Stimulated activated CD4-positive, alpha-beta T cell treated with anti-CD3 and anti-CD28 coated beads, TNF-alpha, amount 100 ng/mL, for 48 hours (primary cell): Measurements from ENCODE around the gene HHIPL1.

ENCODE experiments used
- DNase-seq, 3 donors: peaks; one replicate each; pipeline ENCODE4 v3.0.0-alpha.2; 2020; ENCODE audit warnings: low read depth in 3 of 3

The HHIPL1 gene

GRCh38 chr14:99611646-99612045 lies 33.3 kb upstream of the HHIPL1 start:
- no peak for DNase-seq

DNA sequence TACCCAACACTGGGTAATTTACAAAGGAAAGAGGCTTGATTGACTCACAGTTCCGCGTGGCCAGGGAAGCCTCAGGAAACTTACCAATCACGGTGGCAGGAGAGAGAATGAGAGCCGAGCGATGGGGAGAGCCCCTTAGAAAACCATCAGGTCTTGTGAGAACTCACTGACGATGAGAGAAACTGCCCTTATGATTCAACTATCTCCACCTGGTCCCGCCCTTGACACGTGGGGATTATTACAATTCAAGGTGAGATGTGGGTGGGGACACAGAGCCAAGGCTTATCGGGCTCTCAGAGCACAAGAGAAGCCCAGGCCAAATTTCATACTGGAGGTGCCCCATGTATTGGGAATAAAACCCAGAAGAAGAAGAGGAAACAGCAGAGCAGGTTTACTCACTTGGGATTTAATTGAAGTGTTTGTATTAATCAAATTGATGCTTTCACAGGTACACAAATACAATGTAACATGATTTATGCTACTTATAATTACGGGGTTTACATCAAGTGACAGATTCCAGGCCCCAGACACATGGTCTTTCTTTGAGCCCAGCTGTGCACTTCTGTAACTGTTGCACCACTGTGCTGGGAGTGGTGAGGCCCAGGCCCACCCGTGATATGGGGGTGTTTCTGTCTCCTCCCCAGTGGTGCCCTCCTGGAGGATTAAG lies 32.7 kb upstream of the HHIPL1 start:
- no peak for DNase-seq

DNA sequence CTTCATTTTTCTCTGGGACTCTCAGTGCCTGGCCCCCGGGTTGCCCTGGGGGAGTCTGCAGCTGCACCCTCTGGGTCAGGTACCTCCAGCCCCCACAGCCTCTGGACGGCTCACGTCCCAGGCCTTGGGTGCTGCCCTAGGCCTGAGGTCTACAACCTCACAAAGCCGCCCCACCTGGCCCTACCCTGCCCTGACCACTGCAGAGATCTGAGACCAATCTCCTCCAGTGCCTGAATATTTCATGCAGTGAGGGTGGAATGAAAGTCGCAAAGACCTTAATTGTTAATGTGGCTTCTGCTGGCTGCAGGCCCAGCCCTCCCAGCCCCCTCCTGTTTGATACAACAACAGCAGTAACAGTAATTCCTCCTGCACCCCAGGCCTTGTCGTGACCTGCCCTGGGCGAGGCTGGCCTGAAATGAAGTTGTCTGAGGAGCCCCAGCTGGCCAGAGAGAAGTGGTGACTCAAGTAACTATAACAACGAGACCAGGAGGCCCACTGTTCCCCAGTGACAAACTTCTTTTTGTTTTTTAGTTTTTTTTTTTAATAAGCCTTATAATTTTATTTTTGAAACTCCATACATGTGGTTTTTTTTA lies 32.1 kb upstream of the HHIPL1 start:
- no peak for DNase-seq

DNA sequence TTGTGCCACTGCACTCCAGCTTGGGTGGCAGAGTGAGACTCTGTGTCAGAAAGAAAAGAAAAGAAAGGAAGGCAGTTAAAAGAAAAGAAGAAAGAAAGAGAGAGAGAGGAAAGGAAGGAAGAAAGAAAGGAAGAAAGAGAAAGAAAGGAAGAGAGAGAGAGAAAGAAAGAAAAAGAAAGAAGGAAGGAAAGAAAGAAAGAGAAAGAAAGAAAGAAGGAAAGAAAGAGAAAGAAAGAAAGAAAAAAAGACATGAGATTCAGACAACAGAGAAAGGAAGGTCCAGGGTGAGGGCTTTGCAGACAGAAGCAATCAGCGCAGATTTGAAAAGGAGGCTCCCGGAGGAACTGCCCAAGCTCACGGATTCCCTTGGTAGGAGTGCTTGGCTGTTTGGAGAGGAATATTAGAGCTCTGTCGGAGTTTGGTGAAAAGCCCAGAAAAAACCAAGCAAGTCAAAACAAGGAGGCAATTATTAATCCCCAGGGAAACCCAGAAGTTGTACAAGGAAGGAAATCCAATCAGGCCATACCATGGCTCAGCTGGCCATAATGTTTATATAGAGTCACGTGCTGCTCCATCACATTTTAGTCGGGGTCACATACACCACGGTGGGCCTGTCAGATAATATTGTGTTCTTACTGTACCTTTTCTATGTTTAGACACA lies 29.3 kb upstream of the HHIPL1 start:
- DNase-seq = no peak

DNA sequence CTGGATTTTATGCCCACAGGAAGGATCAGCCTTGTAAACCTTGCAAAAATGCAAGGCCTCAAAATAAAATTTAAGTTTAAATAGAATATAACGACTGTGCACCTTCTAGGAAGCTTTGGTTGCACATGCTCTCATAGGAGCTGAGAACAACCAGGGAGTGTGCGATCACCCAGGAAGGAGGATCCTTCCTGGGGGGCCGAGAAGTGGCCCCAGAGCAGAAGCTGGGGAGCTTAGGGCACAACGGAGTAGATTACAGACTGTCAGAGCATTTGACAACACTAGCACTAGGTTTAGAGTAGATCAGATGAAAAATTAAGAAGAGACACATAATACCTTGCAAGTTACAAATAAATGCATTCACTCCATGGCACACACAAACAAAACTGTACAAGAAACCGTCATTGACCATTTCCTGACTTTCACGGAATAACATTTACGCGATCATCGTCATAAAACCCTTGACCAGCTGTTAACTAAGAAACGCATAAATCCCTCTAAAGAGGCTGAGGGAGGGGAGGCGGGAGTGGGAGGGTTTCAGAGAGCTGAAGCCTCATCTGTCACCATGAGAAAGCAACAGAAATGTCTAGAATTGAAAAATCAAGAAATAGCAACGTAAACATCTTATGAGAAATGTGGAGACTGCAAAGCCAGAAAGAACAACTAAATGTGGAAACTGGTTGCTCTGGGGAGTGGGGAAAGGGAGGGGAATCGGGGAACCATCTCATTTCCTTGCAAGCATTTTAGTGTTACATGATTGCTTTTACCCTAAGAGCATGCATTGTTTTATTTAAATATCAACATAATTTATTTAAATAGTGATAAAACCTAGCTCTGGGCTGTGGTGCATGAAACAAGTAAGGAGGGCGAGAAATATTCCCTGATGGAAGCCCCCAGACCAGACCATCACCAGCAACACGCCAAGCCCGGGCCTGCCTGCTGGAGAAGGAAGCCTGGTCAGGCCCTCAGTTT lies 27.8 kb upstream of the HHIPL1 start:
- DNase-seq = no peak

GRCh38 chr14:99619835-99620834 lies 24.8 kb upstream of the HHIPL1 start:
- no peak for DNase-seq

DNA sequence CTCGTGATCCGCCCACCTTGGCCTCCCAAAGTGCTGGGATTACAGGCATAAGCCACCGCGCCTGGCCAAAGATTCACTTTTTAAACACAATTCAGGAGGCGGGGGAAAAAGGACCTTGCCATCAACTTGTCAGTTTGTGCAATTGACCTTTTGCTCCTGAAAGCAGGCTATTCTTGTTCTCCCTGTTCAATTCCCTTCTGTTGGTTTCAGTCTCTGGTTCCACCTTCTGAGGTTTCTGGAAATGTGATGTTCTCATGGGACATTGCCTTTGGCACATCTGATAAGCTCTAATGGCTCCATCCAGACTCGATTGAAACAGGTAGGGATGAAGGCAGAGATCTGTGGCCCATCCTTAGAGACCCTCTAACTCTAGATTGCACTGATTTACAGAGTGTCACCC lies 23.0 kb upstream of the HHIPL1 start:
- DNase-seq = no peak

- DNase-seq = no peak
These were observed 20.9 kb upstream of the HHIPL1 start for GRCh38 chr14:99624024-99624423.

DNA sequence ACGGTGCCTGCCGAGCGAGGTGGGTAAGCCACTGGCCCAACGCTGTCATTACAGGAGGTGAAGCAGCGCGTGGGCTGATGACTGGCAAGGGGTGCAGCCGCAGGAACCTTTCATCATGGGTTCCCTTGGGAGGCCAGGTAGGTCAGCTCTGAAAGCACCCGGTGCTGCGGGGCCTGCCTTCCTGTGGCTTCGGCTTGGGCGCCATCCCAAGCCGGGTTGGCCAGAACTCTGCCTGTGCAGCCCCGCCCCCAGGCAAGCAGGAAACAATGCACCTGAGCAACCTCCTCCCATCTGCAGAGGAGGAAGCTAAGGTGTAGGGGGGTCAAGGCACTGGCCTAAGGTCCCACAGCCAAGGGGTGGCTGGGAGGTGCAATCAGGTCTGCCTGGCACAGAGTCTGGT lies 20.0 kb upstream of the HHIPL1 start:
- DNase-seq = no peak

GRCh38 chr14:99625476-99625875 lies 19.5 kb upstream of the HHIPL1 start:
- DNase-seq = no peak

GRCh38 chr14:99626041-99626648 lies 18.8 kb upstream of the HHIPL1 start:
- DNase-seq = no peak

- no peak for DNase-seq
These were observed 17.8 kb upstream of the HHIPL1 start for GRCh38 chr14:99627100-99627499.

GRCh38 chr14:99627510-99628381 lies 17.2 kb upstream of the HHIPL1 start:
- DNase-seq = no peak

- peak; percentile 47 to 57 (median 52) for DNase-seq
These were observed 15.9 kb upstream of the HHIPL1 start for GRCh38 chr14:99628887-99629618.

DNA sequence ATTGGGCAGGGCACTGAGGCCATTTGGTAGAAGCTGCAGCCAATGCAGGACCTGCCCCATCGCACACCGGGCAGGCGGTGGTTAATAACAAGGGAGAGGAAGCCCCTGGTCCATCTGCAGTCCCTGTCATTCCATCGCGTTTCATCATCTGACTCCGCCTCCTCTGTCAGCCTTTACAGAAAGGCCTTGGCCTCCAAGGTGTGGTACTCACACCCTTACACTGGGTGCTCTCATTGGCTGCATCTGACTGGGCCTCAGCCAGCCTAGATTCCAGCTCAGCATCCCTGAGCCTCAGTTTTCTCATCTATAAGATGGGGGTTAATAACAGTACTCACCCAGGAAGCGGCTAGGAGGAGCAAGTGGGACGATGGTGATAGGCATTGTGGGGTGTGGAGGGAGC lies 14.7 kb upstream of the HHIPL1 start:
- DNase-seq = no peak

DNA sequence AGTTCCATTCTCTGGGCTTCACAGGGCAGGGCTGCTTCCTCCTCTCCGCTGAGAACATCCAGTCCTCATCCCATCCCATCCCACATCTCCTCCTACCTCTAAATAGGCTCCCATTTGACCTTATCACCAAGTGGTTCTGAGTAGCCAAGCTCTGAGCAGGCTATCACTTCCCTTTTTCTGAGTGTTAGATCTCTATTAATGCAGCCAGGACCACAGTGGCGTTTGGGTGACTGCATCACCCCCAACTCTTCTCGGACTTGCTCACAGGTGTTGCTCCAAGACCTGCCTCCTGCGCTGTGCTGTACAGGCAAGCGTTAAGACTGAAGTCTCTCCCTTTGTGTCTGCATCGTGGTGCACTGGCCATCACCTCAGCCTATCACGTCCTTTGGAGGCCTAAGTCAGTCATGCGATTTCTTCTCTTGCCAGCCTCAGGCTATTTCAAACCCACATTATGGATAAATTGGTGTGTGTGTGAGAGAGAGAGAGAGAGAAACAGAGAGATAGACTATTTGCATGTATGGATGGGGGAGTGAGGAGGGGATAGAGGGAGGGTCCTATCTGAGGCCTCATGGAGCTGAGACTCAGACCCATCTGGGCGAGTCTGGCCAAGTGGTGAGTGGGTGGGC lies 12.4 kb upstream of the HHIPL1 start:
- no peak for DNase-seq

- DNase-seq = no peak
These were observed 11.8 kb upstream of the HHIPL1 start for GRCh38 chr14:99633141-99633540.

DNA sequence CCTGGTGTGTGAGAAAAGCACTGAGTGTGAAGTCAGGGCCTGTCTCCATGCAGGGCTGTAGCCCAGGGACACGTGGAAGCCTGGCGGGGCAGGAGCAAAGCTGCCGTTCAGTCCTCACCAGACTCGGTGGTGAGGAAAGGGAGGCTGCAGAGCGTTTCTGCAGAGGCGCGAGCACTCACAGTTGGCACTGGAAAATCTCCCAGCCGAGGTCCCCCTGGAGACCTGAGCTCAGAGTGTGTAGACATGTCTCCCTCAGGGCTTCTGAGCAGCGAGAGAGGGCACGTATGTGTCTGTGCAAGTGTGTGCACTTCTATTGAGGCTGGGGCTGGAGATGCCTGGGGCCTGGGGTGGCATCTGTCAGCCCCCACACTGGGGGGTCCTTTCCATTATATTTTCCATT lies 11.0 kb upstream of the HHIPL1 start:
- no peak for DNase-seq
